B cell (primary cell): ENCODE measurements around the gene ARL11.

ENCODE experiments used
- EZH2 ChIP-seq: IDR thresholded peaks from 2 replicates; pipeline ENCODE4 v1.6.1; 2012; ENCODE audit warnings: borderline replicate concordance, low read depth, mild to moderate bottlenecking, moderate library complexity, low read length; ENCODE audit not compliant: insufficient read depth, poor library complexity, severe bottlenecking
- TF ChIP-seq, protein P1 (sequence below): fragments of 200-600 bp; IDR thresholded peaks from one replicate; pipeline ENCODE4 v1.8.0; 2022; ENCODE audit warnings: antibody characterized with exemption, mild to moderate bottlenecking

DNA sequence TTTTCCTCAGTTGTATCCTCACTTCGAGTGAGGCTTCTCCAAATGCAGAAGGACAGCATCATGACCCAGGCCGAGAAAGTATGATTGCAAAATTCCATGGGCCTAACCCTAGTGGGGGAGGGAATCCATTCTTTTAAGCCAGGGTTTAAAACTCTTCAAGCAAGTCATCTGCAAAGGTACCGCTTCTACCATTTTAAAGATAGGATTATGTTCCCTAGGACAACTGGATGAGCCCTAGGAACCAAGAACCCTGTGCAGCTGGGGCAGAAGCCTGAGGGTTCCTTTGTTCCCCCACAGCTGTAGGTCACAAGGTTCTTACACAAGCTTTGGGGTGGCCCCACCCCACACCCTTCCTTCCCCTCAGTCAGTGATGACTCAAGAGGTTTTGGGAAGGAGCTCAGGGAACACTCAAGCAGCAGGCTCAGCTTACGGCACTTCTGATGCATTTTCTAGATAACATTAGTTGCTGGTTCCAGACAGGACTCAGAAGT lies 13.5 kb downstream of the ARL11 start:
- TF ChIP-seq EZH2, result no peak
- TF ChIP-seq, protein P1, sequence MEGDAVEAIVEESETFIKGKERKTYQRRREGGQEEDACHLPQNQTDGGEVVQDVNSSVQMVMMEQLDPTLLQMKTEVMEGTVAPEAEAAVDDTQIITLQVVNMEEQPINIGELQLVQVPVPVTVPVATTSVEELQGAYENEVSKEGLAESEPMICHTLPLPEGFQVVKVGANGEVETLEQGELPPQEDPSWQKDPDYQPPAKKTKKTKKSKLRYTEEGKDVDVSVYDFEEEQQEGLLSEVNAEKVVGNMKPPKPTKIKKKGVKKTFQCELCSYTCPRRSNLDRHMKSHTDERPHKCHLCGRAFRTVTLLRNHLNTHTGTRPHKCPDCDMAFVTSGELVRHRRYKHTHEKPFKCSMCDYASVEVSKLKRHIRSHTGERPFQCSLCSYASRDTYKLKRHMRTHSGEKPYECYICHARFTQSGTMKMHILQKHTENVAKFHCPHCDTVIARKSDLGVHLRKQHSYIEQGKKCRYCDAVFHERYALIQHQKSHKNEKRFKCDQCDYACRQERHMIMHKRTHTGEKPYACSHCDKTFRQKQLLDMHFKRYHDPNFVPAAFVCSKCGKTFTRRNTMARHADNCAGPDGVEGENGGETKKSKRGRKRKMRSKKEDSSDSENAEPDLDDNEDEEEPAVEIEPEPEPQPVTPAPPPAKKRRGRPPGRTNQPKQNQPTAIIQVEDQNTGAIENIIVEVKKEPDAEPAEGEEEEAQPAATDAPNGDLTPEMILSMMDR, result no peak
